HepG2 (cell line): ENCODE results near the gene TIMM44. TPM values are rescaled to one million over a fixed set of nuclear protein-coding genes. Genes with fewer than 3 reads are reported as not detected.

Experiments used
- BORCS8-MEF2B ChIP-seq: sonication (generic); formaldehyde crosslinking; IDR thresholded peaks from 2 replicates; pipeline ENCODE4 v1.8.0; 2022; ENCODE audit warnings: mild to moderate bottlenecking, missing genetic modification reagents
- FOXA1 ChIP-seq, 2 experiments: fragments of 450-650 bp in 1 of 2; sonication (generic) in 1 of 2; formaldehyde crosslinking in 1 of 2; IDR thresholded peaks; 2 replicates each; pipeline versions ENCODE4 v1.4.0 to v1.6.1; 2016 to 2020; ENCODE audit warnings: missing genetic modification reagents in 1 of 2
- KLF13 ChIP-seq: sonication (generic); formaldehyde crosslinking; IDR thresholded peaks from 2 replicates; pipeline ENCODE4 v1.4.0; 2020; ENCODE audit warnings: mild to moderate bottlenecking, missing genetic modification reagents
- NFE2L1 ChIP-seq: sonication (generic); formaldehyde crosslinking; IDR thresholded peaks from 2 replicates; pipeline ENCODE4 v1.4.0; 2020; ENCODE audit warnings: missing genetic modification reagents, mild to moderate bottlenecking, borderline replicate concordance
- PAX8 ChIP-seq: sonication (generic); formaldehyde crosslinking; IDR thresholded peaks from 2 replicates; pipeline ENCODE4 v1.8.0; 2022; ENCODE audit warnings: mild to moderate bottlenecking, missing genetic modification reagents, borderline replicate concordance
- PLRG1 ChIP-seq: fragments of 450-650 bp; conservative IDR thresholded peaks from 2 replicates; pipeline ENCODE4 v1.6.1; 2016
- POLR2AphosphoS2 ChIP-seq: IDR thresholded peaks from 2 replicates; pipeline ENCODE4 v1.6.1; 2011; ENCODE audit warnings: low read depth, low read length, improper control_type of control experiment
- TOE1 ChIP-seq: sonication (generic); formaldehyde crosslinking; IDR thresholded peaks from 2 replicates; pipeline ENCODE4 v1.4.0; 2020; ENCODE audit warnings: mild to moderate bottlenecking, missing genetic modification reagents
- U2AF1 ChIP-seq: fragments of 200-400 bp; formaldehyde crosslinking; optimal IDR thresholded peaks from 2 replicates; pipeline ENCODE3; 2017; ENCODE audit warnings: mild to moderate bottlenecking, low read depth, low read length
- ZBTB7B ChIP-seq: sonication (generic); formaldehyde crosslinking; IDR thresholded peaks from 2 replicates; pipeline ENCODE4 v1.4.0; 2020; ENCODE audit warnings: missing genetic modification reagents
- ZNF30 ChIP-seq: sonication (generic); formaldehyde crosslinking; IDR thresholded peaks from 2 replicates; pipeline ENCODE4 v1.5.0; 2020; ENCODE audit warnings: mild to moderate bottlenecking, missing genetic modification reagents
- ZNF557 ChIP-seq: sonication (generic); formaldehyde crosslinking; IDR thresholded peaks from 2 replicates; pipeline ENCODE4 v1.4.0; 2020; ENCODE audit warnings: missing genetic modification reagents
- ZNF572 ChIP-seq: sonication (generic); formaldehyde crosslinking; IDR thresholded peaks from 2 replicates; pipeline ENCODE4 v1.5.1; 2020; ENCODE audit warnings: mild to moderate bottlenecking, missing genetic modification reagents
- polyA plus RNA-seq, 8 experiments: library from polyadenylated mRNA; depleted of rRNA in 3 of 8; stranded (reverse) in 7 of 8; unstranded in 1 of 8; fragments of >200 nt; fragmentation: Illumina TruSeq in 4 of 8; extraction: Trizol in 4 of 8; gene quantifications; 2 replicates each; pipeline versions ENCODE4 v1.2.1 to v1.2.3, GENCODE V29; 2011 to 2016; ENCODE audit warnings: low read depth in 4 of 8, missing spikeins in 1 of 8, mixed read lengths in 1 of 8; ENCODE audit not compliant: insufficient read depth in 1 of 8
- total RNA-seq, 5 experiments: library from RNA; depleted of rRNA; stranded (reverse); fragments of >200 nt; fragmentation: Illumina TruSeq; extraction: Trizol; gene quantifications; 2 replicates each; pipeline ENCODE4 v1.2.3, GENCODE V29; 2016; ENCODE audit warnings: low read depth in 1 of 5
- TF ChIP-seq, protein P1 (sequence below): conservative IDR thresholded peaks from 2 replicates; pipeline ENCODE4 v1.6.1; 2018; ENCODE audit warnings: missing genetic modification reagents
- TF ChIP-seq, protein P2 (sequence below): sonication (generic); formaldehyde crosslinking; IDR thresholded peaks from 2 replicates; pipeline ENCODE4 v1.5.0; 2020; ENCODE audit warnings: missing genetic modification reagents
- TF ChIP-seq, protein P3 (sequence below): IDR thresholded peaks from 2 replicates; pipeline ENCODE4 v1.6.1; 2016; ENCODE audit warnings: missing biosample characterization, missing genetic modification reagents, low read depth
- TF ChIP-seq, protein P4 (sequence below): sonication (generic); formaldehyde crosslinking; IDR thresholded peaks from 2 replicates; pipeline ENCODE4 v1.5.0; 2020; ENCODE audit warnings: missing genetic modification reagents, mild to moderate bottlenecking, borderline replicate concordance
- TF ChIP-seq, protein P5 (sequence below): sonication (generic); formaldehyde crosslinking; IDR thresholded peaks from 2 replicates; pipeline ENCODE4 v1.5.1; 2020; ENCODE audit warnings: mild to moderate bottlenecking, missing genetic modification reagents, moderate library complexity

TIMM44 gene
- total and polyA plus RNA-seq, 2 of the 13 experiments (the other 11 are each of a cell fraction or from before 2014, with no cell fraction given): 42.9 to 72.6 TPM

DNA sequence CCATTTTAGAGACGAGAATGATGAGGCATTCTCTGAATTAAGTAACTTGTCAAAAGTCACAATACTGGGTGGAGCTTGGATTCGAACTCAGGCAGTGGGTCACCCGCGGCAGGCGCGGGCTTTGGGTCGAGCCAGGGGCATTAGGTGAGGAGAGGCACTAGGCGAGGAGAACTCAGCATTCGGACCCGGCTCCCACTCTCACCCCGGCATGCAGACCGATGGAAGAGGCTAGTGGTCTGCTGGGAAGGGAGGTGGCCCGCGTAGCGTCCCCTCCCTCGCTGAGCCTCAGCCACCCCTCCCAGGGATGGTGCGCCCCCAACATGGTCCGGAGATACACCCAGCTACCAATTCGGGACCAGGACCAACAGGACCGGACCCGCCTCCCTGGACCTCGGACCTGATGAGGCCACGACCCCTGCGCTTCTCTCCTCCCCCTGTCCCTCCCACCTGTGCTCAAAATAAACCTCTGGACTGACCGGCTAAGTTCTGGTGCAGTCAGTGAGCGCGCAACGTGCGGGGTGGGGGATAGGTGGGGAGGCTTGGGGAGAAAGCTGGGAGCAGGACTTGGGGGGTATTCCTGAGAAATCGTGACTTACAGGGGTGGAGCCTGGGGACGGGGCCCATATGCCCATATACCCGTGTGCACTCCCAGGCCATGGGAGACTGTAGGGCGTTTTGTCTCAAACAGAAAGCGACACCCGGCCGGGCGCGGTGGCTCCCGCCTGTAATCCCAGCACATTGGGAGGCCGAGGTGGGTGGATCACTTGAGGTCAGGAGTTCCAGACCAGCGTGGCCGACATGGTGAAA, 24.6 kb downstream of the TIMM44 start (continued):
- TF ChIP-seq, protein P1, sequence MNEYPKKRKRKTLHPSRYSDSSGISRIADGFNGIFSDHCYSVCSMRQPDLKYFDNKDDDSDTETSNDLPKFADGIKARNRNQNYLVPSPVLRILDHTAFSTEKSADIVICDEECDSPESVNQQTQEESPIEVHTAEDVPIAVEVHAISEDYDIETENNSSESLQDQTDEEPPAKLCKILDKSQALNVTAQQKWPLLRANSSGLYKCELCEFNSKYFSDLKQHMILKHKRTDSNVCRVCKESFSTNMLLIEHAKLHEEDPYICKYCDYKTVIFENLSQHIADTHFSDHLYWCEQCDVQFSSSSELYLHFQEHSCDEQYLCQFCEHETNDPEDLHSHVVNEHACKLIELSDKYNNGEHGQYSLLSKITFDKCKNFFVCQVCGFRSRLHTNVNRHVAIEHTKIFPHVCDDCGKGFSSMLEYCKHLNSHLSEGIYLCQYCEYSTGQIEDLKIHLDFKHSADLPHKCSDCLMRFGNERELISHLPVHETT (CRISPR knock-in tag): 0 out of 2 replicates have a peak, but pooled peaks have one; percentile 27
- TF ChIP-seq ZNF30 (CRISPR knock-in tag): no peak
- TF ChIP-seq, protein P2, sequence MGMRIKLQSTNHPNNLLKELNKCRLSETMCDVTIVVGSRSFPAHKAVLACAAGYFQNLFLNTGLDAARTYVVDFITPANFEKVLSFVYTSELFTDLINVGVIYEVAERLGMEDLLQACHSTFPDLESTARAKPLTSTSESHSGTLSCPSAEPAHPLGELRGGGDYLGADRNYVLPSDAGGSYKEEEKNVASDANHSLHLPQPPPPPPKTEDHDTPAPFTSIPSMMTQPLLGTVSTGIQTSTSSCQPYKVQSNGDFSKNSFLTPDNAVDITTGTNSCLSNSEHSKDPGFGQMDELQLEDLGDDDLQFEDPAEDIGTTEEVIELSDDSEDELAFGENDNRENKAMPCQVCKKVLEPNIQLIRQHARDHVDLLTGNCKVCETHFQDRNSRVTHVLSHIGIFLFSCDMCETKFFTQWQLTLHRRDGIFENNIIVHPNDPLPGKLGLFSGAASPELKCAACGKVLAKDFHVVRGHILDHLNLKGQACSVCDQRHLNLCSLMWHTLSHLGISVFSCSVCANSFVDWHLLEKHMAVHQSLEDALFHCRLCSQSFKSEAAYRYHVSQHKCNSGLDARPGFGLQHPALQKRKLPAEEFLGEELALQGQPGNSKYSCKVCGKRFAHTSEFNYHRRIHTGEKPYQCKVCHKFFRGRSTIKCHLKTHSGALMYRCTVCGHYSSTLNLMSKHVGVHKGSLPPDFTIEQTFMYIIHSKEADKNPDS: 0 out of 2 replicates have a peak, but pooled peaks have one; percentile 31
- TF ChIP-seq NFE2L1 (CRISPR knock-in tag): no peak
- TF ChIP-seq FOXA1 (IDR thresholded peaks at IDR 0.05): no peak
- peak; percentile 14; the same call in 1 of the 2 replicates for TF ChIP-seq FOXA1 (CRISPR knock-in tag; IDR thresholded peaks at IDR 0.05)
- TF ChIP-seq, protein P3, sequence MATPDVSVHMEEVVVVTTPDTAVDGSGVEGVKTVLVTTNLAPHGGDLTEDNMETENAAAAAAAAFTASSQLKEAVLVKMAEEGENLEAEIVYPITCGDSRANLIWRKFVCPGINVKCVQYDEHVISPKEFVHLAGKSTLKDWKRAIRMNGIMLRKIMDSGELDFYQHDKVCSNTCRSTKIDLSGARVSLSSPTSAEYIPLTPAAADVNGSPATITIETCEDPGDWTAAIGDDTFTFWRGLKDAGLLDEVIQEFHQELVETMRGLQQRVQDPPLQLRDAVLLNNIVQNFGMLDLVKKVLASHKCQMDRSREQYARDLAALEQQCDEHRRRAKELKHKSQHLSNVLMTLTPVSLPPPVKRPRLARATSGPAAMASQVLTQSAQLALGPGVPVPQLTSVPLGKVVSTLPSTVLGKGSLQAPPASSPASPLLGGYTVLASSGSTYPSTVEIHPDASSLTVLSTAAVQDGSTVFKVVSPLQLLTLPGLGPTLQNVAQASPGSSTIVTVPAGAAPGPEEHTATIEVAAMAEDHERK: no peak
- TF ChIP-seq, protein P4, sequence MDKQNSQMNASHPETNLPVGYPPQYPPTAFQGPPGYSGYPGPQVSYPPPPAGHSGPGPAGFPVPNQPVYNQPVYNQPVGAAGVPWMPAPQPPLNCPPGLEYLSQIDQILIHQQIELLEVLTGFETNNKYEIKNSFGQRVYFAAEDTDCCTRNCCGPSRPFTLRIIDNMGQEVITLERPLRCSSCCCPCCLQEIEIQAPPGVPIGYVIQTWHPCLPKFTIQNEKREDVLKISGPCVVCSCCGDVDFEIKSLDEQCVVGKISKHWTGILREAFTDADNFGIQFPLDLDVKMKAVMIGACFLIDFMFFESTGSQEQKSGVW: no peak
- no peak for TF ChIP-seq ZNF557 (CRISPR knock-in tag)
- TF ChIP-seq POLR2AphosphoS2: no peak
- TF ChIP-seq, protein P5, sequence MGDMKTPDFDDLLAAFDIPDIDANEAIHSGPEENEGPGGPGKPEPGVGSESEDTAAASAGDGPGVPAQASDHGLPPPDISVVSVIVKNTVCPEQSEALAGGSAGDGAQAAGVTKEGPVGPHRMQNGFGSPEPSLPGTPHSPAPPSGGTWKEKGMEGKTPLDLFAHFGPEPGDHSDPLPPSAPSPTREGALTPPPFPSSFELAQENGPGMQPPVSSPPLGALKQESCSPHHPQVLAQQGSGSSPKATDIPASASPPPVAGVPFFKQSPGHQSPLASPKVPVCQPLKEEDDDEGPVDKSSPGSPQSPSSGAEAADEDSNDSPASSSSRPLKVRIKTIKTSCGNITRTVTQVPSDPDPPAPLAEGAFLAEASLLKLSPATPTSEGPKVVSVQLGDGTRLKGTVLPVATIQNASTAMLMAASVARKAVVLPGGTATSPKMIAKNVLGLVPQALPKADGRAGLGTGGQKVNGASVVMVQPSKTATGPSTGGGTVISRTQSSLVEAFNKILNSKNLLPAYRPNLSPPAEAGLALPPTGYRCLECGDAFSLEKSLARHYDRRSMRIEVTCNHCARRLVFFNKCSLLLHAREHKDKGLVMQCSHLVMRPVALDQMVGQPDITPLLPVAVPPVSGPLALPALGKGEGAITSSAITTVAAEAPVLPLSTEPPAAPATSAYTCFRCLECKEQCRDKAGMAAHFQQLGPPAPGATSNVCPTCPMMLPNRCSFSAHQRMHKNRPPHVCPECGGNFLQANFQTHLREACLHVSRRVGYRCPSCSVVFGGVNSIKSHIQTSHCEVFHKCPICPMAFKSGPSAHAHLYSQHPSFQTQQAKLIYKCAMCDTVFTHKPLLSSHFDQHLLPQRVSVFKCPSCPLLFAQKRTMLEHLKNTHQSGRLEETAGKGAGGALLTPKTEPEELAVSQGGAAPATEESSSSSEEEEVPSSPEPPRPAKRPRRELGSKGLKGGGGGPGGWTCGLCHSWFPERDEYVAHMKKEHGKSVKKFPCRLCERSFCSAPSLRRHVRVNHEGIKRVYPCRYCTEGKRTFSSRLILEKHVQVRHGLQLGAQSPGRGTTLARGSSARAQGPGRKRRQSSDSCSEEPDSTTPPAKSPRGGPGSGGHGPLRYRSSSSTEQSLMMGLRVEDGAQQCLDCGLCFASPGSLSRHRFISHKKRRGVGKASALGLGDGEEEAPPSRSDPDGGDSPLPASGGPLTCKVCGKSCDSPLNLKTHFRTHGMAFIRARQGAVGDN (CRISPR knock-in tag): peak; percentile 66
- TF ChIP-seq ZBTB7B: peak; percentile 57
- no peak for TF ChIP-seq PLRG1
- no peak for TF ChIP-seq KLF13 (CRISPR knock-in tag)
- peak; percentile 78; the same call in 1 of the 2 replicates for TF ChIP-seq ZNF572
- TF ChIP-seq TOE1: peak; percentile 36; the same call in 1 of the 2 replicates
- peak; percentile 66; the same call in 1 of the 2 replicates for TF ChIP-seq BORCS8-MEF2B (CRISPR knock-in tag)
- TF ChIP-seq PAX8 (CRISPR knock-in tag): no peak
- no peak for TF ChIP-seq U2AF1
